Fibroblast of the conjunctiva (primary cell): ENCODE measurements around the gene NKAPL.
A peak's percentile ranks its signal among the peaks of the same experiment; 100 is the strongest.

ENCODE experiments used
- DNase-seq: peaks from one replicate; pipeline ENCODE4 v3.0.0-alpha.2; 2010; ENCODE audit warnings: low read depth

The NKAPL gene

GRCh38 chr6:28258877-28259777 lies at the start of gene NKAPL:
Gene NKAPL, plus strand, starts transcription at chr6:28259297. Its CDS starts 75 bp downstream, at chr6:28259372.
- DNase-seq, result peak; percentile 65

GRCh38 chr6:28209753-28210535 lies 49.2 kb upstream of the NKAPL start:
- no peak for DNase-seq

GRCh38 chr6:28211840-28212509 lies 47.1 kb upstream of the NKAPL start:
- no peak for DNase-seq

GRCh38 chr6:28212510-28213212 lies 46.4 kb upstream of the NKAPL start:
- DNase-seq, result peak; percentile 82

- DNase-seq, result no peak
Observed at GRCh38 chr6:28213213-28213523, 45.9 kb upstream of the NKAPL start.

GRCh38 chr6:28215425-28215824 lies 43.7 kb upstream of the NKAPL start:
- no peak for DNase-seq

GRCh38 chr6:28217890-28218289 lies 41.2 kb upstream of the NKAPL start:
- DNase-seq, result no peak

- DNase-seq, result peak; percentile 18
Observed at GRCh38 chr6:28218312-28219248, 40.5 kb upstream of the NKAPL start.

GRCh38 chr6:28220257-28221133 lies 38.6 kb upstream of the NKAPL start:
- DNase-seq, result no peak

GRCh38 chr6:28224131-28225055 lies 34.7 kb upstream of the NKAPL start:
- no peak for DNase-seq

GRCh38 chr6:28225056-28225834 lies 33.9 kb upstream of the NKAPL start, which contains the start of gene ZSCAN9:
Gene ZSCAN9, plus strand, starts transcription at chr6:28225275. Its CDS starts 1,810 bp downstream, at chr6:28227085.
- DNase-seq, result peak; percentile 71

GRCh38 chr6:28226460-28226859 lies 32.6 kb upstream of the NKAPL start:
- DNase-seq, result no peak

GRCh38 chr6:28232785-28233184 lies 26.3 kb upstream of the NKAPL start:
- no peak for DNase-seq

- DNase-seq, result no peak
Observed at GRCh38 chr6:28235912-28236452, 23.1 kb upstream of the NKAPL start.

- DNase-seq, result no peak
Observed at GRCh38 chr6:28239636-28240035, 19.5 kb upstream of the NKAPL start.

GRCh38 chr6:28240471-28240870 lies 18.6 kb upstream of the NKAPL start:
- no peak for DNase-seq

GRCh38 chr6:28243946-28244345 lies 15.2 kb upstream of the NKAPL start:
- DNase-seq, result no peak
